ENCODE measurements around the gene SUV39H1.

DNA sequence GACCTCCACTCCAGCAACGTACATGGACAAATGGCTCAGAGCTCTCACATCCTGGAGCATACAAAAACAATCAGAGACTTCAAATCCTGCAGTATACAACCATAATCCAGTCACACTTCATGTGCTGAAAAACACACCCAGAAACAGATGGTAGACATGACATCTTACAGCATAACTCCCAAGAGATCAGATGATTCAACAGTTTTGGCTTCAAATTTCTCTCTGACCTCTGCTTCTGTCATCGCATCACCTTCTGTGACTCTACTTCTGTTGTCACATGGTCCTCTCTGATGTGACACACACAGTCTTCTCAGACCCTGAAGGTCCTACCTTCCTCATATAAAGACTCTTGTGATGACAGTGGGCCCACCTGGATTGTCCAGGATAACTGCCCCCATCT is 18.5 kb downstream of the SUV39H1 start:
- TF ChIP-seq, protein P1, sequence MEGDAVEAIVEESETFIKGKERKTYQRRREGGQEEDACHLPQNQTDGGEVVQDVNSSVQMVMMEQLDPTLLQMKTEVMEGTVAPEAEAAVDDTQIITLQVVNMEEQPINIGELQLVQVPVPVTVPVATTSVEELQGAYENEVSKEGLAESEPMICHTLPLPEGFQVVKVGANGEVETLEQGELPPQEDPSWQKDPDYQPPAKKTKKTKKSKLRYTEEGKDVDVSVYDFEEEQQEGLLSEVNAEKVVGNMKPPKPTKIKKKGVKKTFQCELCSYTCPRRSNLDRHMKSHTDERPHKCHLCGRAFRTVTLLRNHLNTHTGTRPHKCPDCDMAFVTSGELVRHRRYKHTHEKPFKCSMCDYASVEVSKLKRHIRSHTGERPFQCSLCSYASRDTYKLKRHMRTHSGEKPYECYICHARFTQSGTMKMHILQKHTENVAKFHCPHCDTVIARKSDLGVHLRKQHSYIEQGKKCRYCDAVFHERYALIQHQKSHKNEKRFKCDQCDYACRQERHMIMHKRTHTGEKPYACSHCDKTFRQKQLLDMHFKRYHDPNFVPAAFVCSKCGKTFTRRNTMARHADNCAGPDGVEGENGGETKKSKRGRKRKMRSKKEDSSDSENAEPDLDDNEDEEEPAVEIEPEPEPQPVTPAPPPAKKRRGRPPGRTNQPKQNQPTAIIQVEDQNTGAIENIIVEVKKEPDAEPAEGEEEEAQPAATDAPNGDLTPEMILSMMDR (IDR thresholded peaks at IDR 0.05; ENCODE audit: low read length) = no peak
- TF ChIP-seq EZH2 (optimal IDR thresholded peaks at IDR 0.05; ENCODE audit: low read depth, low read length) = no peak
- no peak for TF ChIP-seq EZH2phosphoT487 (IDR thresholded peaks at IDR 0.05; ENCODE audit: low read length)
